MCF 10A (cell line): Measurements from ENCODE around the gene FRAS1. TPM values are rescaled to one million over a fixed set of nuclear protein-coding genes. Genes with fewer than 3 reads are reported as not detected.
A peak's percentile ranks its signal among the peaks of the same experiment; 100 is the strongest.

ENCODE experiments used
- BruUV-seq: library from RNA; stranded (reverse); fragments of 400-500 nt; replicated peaks from 2 replicates; lab custom pipeline; 2021; lab: Mats Ljungman, UMichigan
- CTCF ChIA-PET: fragments of 300-600 bp; sonication (Branson Sonifier 250); formaldehyde crosslinking; extraction: SDS; loops from one replicate; lab custom pipeline; 2021; ENCODE audit warnings: antibody characterized with exemption, inconsistent platforms; lab: Yijun Ruan, JAX
- POLR2A ChIA-PET: fragments of 300-600, 350-650 bp; sonication (Branson Sonifier 250); formaldehyde crosslinking; extraction: SDS; loops from one replicate; lab custom pipeline; 2020; ENCODE audit warnings: antibody characterized with exemption, inconsistent platforms; lab: Yijun Ruan, JAX
- DNase-seq: peaks from one replicate; pipeline ENCODE4 v3.0.0-alpha.2; 2018; ENCODE audit not compliant: unreplicated experiment
- H3K27ac Mint-ChIP-seq: one replicate; pipeline ENCODE4 v1.8.0; 2022; ENCODE audit warnings: mild to moderate bottlenecking, low read depth, mixed read lengths; ENCODE audit not compliant: unreplicated experiment
- H3K27me3 Mint-ChIP-seq: one replicate; pipeline ENCODE4 v1.8.0; 2022; ENCODE audit warnings: mixed read lengths; ENCODE audit not compliant: insufficient read depth, unreplicated experiment
- H3K36me3 Mint-ChIP-seq: one replicate; pipeline ENCODE4 v1.8.0; 2022; ENCODE audit warnings: mild to moderate bottlenecking, moderate library complexity, mixed read lengths; ENCODE audit not compliant: insufficient read depth, unreplicated experiment
- H3K4me1 Mint-ChIP-seq: one replicate; pipeline ENCODE4 v1.8.0; 2022; ENCODE audit warnings: mixed read lengths; ENCODE audit not compliant: insufficient read depth, unreplicated experiment
- H3K4me3 Mint-ChIP-seq: one replicate; pipeline ENCODE4 v1.8.0; 2022; ENCODE audit warnings: mild to moderate bottlenecking, moderate library complexity, mixed read lengths; ENCODE audit not compliant: unreplicated experiment
- H3K9me3 Mint-ChIP-seq: one replicate; pipeline ENCODE4 v1.8.0; 2022; ENCODE audit warnings: mixed read lengths; ENCODE audit not compliant: unreplicated experiment
- CTCF ChIP-seq: fragments of 200-600 bp; IDR thresholded peaks from one replicate; pipeline ENCODE4 v1.8.0; 2022; ENCODE audit warnings: antibody characterized with exemption, mild to moderate bottlenecking; ENCODE audit not compliant: unreplicated experiment
- intact Hi-C: fragments of 100-400 bp; cut with micrococcal nuclease; formaldehyde crosslinking; loops from 2 replicates; pipeline ENCODE4 v1.14.1; 2022
- total RNA-seq: library from RNA; stranded (reverse); gene quantifications from 2 replicates; pipeline ENCODE4 v1.2.3, GENCODE V29; 2022

Gene FRAS1
- total RNA-seq, 1 experiment from 2014 or later, result 2.0 TPM

DNA sequence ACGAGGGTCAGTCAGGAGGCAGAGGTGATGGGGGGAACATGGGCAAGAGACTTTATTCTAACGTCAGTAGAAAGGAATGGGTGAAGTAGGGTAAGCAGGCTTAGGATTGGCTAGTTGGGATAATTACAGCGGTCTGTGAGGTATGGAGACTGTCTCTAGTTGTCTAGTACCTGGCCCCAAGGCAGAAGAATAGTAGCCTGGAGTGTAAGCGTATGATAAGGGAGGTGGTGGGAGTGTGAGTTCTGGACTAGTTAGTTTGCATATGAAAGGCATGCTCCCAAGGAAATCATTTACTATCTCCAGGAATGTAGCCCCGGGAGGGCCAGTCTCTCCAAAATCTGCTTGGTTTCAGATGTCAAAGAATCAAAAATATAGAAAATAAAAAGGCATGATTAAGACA lies 274.8 kb downstream of the FRAS1 start:
- no peak for TF ChIP-seq CTCF
- H3K9me3 Mint-ChIP-seq, result no peaks in the 10 kb centered on the region
- no peaks in the 10 kb centered on the region for H3K27me3 Mint-ChIP-seq
- no TSS peak for BruUV-seq
- intact Hi-C loops, result no loop called here
- H3K36me3 Mint-ChIP-seq, result no peaks in the 10 kb centered on the region
- ChIA-PET CTCF (interaction anchor here (0.6 to 1.5 kb wide), 2 partner anchors 73 to 339 kb away, joined by 3 to 4 read pairs; no protein-coding TSS in a partner anchor), POLR2A (no interaction called here)
- no peak overlapping the region for H3K27ac Mint-ChIP-seq
- DNase-seq, result no peak
- no peak overlapping the region for H3K4me3 Mint-ChIP-seq
- H3K4me1 Mint-ChIP-seq, result no peaks in the 10 kb centered on the region

- Mint-ChIP-seq H3K27me3 (no peaks in the 10 kb centered on the region), H3K27ac (no peak overlapping the region), H3K4me1 (no peaks in the 10 kb centered on the region), H3K4me3 (no peak overlapping the region), H3K9me3 (no peaks in the 10 kb centered on the region), H3K36me3 (no peaks in the 10 kb centered on the region)
- CTCF ChIA-PET, result interaction anchor here (0.6 to 1.5 kb wide), 2 partner anchors 255 to 340 kb away, joined by 3 to 4 read pairs; no protein-coding TSS in a partner anchor
- POLR2A ChIA-PET, result no interaction called here
- no TSS peak for BruUV-seq
- no peak for TF ChIP-seq CTCF
- DNase-seq, result no peak
- intact Hi-C loops, result no loop called here
These were observed 275.9 kb downstream of the FRAS1 start for GRCh38 chr4:78332976-78333375.

- intact Hi-C loops, result no loop called here
- Mint-ChIP-seq H3K4me1 (no peaks in the 10 kb centered on the region), H3K4me3 (no peak overlapping the region), H3K27me3 (no peaks in the 10 kb centered on the region), H3K27ac (no peak overlapping the region), H3K36me3 (no peaks in the 10 kb centered on the region), H3K9me3 (no peaks in the 10 kb centered on the region)
- ChIA-PET CTCF (interaction anchor here (0.6 to 0.7 kb wide), 3 partner anchors 12 to 362 kb away, joined by 4 to 5 read pairs (median 5); no protein-coding TSS in a partner anchor), POLR2A (no interaction called here)
- no peak for TF ChIP-seq CTCF
- peak; percentile 2 for DNase-seq
- BruUV-seq, result no TSS peak
These were observed 279.2 kb downstream of the FRAS1 start for GRCh38 chr4:78336093-78336943.

DNA sequence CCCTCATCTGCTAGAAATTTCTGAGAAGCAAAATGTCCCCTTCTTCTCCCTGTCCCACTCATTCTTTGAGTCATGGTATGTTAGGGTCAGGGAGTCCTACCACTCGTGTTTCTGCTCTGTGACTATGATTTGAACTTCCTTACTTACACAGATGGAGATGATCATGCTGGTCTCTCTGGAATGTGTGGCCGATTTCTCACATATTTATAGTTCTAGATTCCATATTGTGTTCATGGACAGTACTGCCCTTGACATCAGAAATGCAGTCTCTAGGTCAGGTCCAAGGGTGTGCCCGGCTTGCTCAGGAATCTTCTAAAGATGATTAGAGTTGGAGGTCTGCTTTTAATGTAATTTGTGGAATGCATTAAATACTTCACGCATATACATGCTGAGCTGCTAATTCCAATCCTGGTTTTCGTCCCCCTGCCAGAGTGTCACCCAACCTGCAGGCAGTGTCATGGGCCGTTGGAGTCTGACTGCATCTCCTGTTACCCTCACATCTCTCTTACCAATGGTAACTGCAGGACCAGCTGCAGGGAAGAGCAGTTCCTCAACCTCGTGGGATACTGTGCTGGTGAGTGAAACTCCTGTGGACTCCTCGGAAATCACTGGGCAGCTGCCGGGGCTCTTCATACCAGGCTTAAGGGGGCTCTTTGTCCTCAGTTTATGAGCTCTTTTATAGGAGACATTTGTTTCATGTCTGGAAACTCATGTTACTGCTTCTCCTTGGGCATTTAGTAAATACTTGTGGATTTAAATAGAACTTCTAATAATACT lies 280.3 kb downstream of the FRAS1 start:
- DNase-seq, result no peak
- no peaks in the 10 kb centered on the region for H3K4me1 Mint-ChIP-seq
- no TSS peak for BruUV-seq
- H3K27ac Mint-ChIP-seq, result no peak overlapping the region
- H3K27me3 Mint-ChIP-seq, result no peaks in the 10 kb centered on the region
- CTCF ChIA-PET, result no interaction called here
- H3K9me3 Mint-ChIP-seq, result no peaks in the 10 kb centered on the region
- H3K4me3 Mint-ChIP-seq, result no peak overlapping the region
- intact Hi-C loops, result no loop called here
- POLR2A ChIA-PET, result no interaction called here
- H3K36me3 Mint-ChIP-seq, result no peaks in the 10 kb centered on the region
- TF ChIP-seq CTCF, result no peak
